ENCODE measurements around the gene SPTSSA.
"Not testable (repeated sequence)": the region's sequence is repeated elsewhere in the genome, so short reads cannot be mapped to it uniquely, and the experiment has no call there.

SPTSSA gene

GRCh38 chr14:34437729-34438080, 24.3 kb downstream of the SPTSSA start:
- no peak for TF ChIP-seq CTCF (IDR thresholded peaks at IDR 0.05; ENCODE audit: low read depth, low read length)
- no peak overlapping the region for H3K4me3 ChIP-seq (ENCODE audit: low read depth, low read length)

GRCh38 chr14:34436960-34437728, 24.9 kb downstream of the SPTSSA start:
- no peak overlapping the region for H3K4me3 ChIP-seq (ENCODE audit: low read depth, low read length)
- no peak for TF ChIP-seq CTCF (IDR thresholded peaks at IDR 0.05; ENCODE audit: low read depth, low read length)

- H3K4me3 ChIP-seq (ENCODE audit: low read depth, low read length): no peak overlapping the region
- TF ChIP-seq CTCF (IDR thresholded peaks at IDR 0.05; ENCODE audit: low read depth, low read length): no peak
Measured at GRCh38 chr14:34436118-34436905, 25.7 kb downstream of the SPTSSA start.

GRCh38 chr14:34433957-34434356, 28.1 kb downstream of the SPTSSA start:
- no peak for TF ChIP-seq CTCF (IDR thresholded peaks at IDR 0.05; ENCODE audit: low read depth, low read length)

GRCh38 chr14:34428102-34428466, 34.0 kb downstream of the SPTSSA start:
- not testable (repeated sequence) for H3K4me3 ChIP-seq (ENCODE audit: low read depth, low read length)

More at GRCh38 chr14:34433957-34434356, 28.1 kb downstream of the SPTSSA start:
- no peak overlapping the region for H3K4me3 ChIP-seq (ENCODE audit: low read depth, low read length)

- no peak overlapping the region for H3K4me3 ChIP-seq (ENCODE audit: low read depth, low read length)
- TF ChIP-seq CTCF (IDR thresholded peaks at IDR 0.05; ENCODE audit: low read depth, low read length): no peak
Measured at GRCh38 chr14:34426313-34427295, 35.4 kb downstream of the SPTSSA start.

GRCh38 chr14:34425095-34425851, 36.8 kb downstream of the SPTSSA start:
- no peak for TF ChIP-seq CTCF (IDR thresholded peaks at IDR 0.05; ENCODE audit: low read depth, low read length)
- no peak overlapping the region for H3K4me3 ChIP-seq (ENCODE audit: low read depth, low read length)

All from WI38 (cell line).